PC-3 (cell line): ENCODE results near the gene TMEM131L.

Experiments used
- EZH2 ChIP-seq: fragments of 300-600 bp; sonication (generic); IDR thresholded peaks from one replicate; pipeline ENCODE4 v1.6.1; 2017; ENCODE audit warnings: antibody characterized with exemption, mild to moderate bottlenecking, low read length; ENCODE audit not compliant: unreplicated experiment
- TF ChIP-seq, protein P1 (sequence below): fragments of 300-600 bp; sonication (generic); conservative IDR thresholded peaks from 2 replicates; pipeline ENCODE4 v1.5.1; 2017; ENCODE audit warnings: antibody characterized with exemption, low read depth, mild to moderate bottlenecking, low read length

DNA sequence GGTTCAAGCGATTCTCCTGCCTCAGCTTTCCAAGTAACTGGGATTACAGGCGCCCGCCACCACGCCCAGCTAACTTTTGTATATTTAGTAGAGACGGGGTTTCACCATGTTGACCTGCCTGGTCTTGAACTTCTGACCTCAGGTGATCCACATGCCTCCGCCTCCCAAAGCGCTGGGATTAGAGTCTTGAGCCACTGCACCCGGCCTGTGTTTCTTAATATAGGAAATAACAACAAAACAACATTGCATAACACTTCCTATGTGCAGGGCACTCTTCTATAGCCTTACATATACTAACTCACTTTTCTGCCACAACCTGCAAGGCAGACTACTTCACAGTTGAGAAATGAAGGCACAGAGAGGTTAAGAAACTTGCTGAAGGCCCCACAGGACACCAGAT lies 12.8 kb upstream of the TMEM131L start:
- TF ChIP-seq, protein P1, sequence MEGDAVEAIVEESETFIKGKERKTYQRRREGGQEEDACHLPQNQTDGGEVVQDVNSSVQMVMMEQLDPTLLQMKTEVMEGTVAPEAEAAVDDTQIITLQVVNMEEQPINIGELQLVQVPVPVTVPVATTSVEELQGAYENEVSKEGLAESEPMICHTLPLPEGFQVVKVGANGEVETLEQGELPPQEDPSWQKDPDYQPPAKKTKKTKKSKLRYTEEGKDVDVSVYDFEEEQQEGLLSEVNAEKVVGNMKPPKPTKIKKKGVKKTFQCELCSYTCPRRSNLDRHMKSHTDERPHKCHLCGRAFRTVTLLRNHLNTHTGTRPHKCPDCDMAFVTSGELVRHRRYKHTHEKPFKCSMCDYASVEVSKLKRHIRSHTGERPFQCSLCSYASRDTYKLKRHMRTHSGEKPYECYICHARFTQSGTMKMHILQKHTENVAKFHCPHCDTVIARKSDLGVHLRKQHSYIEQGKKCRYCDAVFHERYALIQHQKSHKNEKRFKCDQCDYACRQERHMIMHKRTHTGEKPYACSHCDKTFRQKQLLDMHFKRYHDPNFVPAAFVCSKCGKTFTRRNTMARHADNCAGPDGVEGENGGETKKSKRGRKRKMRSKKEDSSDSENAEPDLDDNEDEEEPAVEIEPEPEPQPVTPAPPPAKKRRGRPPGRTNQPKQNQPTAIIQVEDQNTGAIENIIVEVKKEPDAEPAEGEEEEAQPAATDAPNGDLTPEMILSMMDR = no peak
- no peak for TF ChIP-seq EZH2
